GM12891 (cell line): ENCODE data around the gene PDCD1.

Experiments
- POLR2A ChIP-seq: IDR thresholded peaks from 2 replicates; pipeline ENCODE4 v1.6.1; 2011; ENCODE audit warnings: low read depth, low read length, control low read depth
- POLR2AphosphoS5 ChIP-seq: IDR thresholded peaks from 2 replicates; pipeline ENCODE4 v1.6.1; 2011; ENCODE audit warnings: low read depth, low read length, control low read depth
- TAF1 ChIP-seq: IDR thresholded peaks from 2 replicates; pipeline ENCODE4 v1.6.1; 2011; ENCODE audit warnings: low read depth, low read length, control low read depth

- no peak for TF ChIP-seq TAF1
- TF ChIP-seq POLR2A = no peak
- TF ChIP-seq POLR2AphosphoS5 = no peak
Observed at GRCh38 chr2:241862775-241863535, 4.3 kb upstream of the PDCD1 start.
